Suprapubic skin (tissue), 4 donors: Measurements from ENCODE around the gene FLYWCH1. TPM values are rescaled to one million over a fixed set of nuclear protein-coding genes. Genes with fewer than 3 reads are reported as not detected.

Experiments used
- DNase-seq, 2 donors: peaks; one replicate each; pipeline ENCODE4 v3.0.0-alpha.2; 2019; ENCODE audit warnings: low spot score in 2 of 2
- H3K27ac ChIP-seq: fragments of 200-600 bp; sonication (generic); one replicate; pipeline ENCODE4 v1.5.1; 2019
- H3K27me3 ChIP-seq: fragments of 200-600 bp; sonication (generic); one replicate; pipeline ENCODE4 v1.5.1; 2019
- H3K36me3 ChIP-seq: fragments of 200-600 bp; sonication (generic); one replicate; pipeline ENCODE4 v1.5.1; 2019
- H3K4me1 ChIP-seq: fragments of 200-600 bp; sonication (generic); one replicate; pipeline ENCODE4 v1.5.1; 2019
- H3K4me3 ChIP-seq: fragments of 200-600 bp; sonication (generic); one replicate; pipeline ENCODE4 v1.5.1; 2019; ENCODE audit warnings: mild to moderate bottlenecking
- H3K9me3 ChIP-seq: fragments of 200-600 bp; sonication (generic); one replicate; pipeline ENCODE4 v1.5.1; 2019
- CTCF ChIP-seq, 2 donors: fragments of 200-600 bp in 1 of 2; fragments of 450-650 bp in 1 of 2; sonication (generic) in 1 of 2; IDR thresholded peaks; one replicate each; pipeline ENCODE4 v1.5.1; 2016 to 2019; ENCODE audit warnings: antibody characterized with exemption in 2 of 2, mild to moderate bottlenecking in 1 of 2, moderate library complexity in 1 of 2
- EP300 ChIP-seq: sonication (generic); formaldehyde crosslinking; IDR thresholded peaks from one replicate; pipeline ENCODE4 v1.6.1; 2017; ENCODE audit warnings: antibody characterized with exemption
- POLR2A ChIP-seq, 2 donors: fragments of 450-650 bp; IDR thresholded peaks; one replicate each; pipeline ENCODE4 v1.6.1; 2017; ENCODE audit warnings: antibody characterized with exemption in 2 of 2, mild to moderate bottlenecking in 2 of 2, moderate library complexity in 2 of 2
- POLR2AphosphoS5 ChIP-seq, 3 donors: sonication (generic); formaldehyde crosslinking; IDR thresholded peaks; one replicate each; pipeline ENCODE4 v1.6.1; 2017; ENCODE audit warnings: antibody characterized with exemption in 3 of 3
- WGBS: methylation state at CpG from one replicate; pipeline ENCODE4 v1.1.5; 2018; 5-methylcytosine and 5-hydroxymethylcytosine counted together
- total RNA-seq, 4 donors: library from RNA; depleted of rRNA; stranded (reverse); fragments of >200 nt; gene quantifications; one replicate each; pipeline ENCODE4 v1.1.0, GENCODE V29; 2016

Gene FLYWCH1
- total RNA-seq, 4 donors from 2014 or later: 32.7 to 81.8 (median 52.1) TPM

- no peaks in the 10 kb centered on the region for H3K9me3 ChIP-seq
- H3K36me3 ChIP-seq: no peaks in the 10 kb centered on the region
- no peak overlapping the region for H3K4me3 ChIP-seq
- WGBS: 83% methylated on average over 6 of the region's 6 CpGs
- H3K27me3 ChIP-seq: no peaks in the 10 kb centered on the region
- H3K27ac ChIP-seq: no peak overlapping the region
- peaks cover 24% of the 10 kb centered on the region for H3K4me1 ChIP-seq
- TF ChIP-seq POLR2A (IDR thresholded peaks at IDR 0.05) (no peak), CTCF (IDR thresholded peaks at IDR 0.05) (no peak), EP300 (no peak), POLR2AphosphoS5 (IDR thresholded peaks at IDR 0.05) (no peak)
- no peak for DNase-seq
Measured at GRCh38 chr16:2871926-2872325, 39.8 kb upstream of the FLYWCH1 start.

GRCh38 chr16:2874032-2874911 lies 37.5 kb upstream of the FLYWCH1 start:
- WGBS: 56% methylated on average over 21 of the region's 21 CpGs
- no peaks in the 10 kb centered on the region for H3K36me3 ChIP-seq
- TF ChIP-seq CTCF (IDR thresholded peaks at IDR 0.05) (no peak), POLR2A (IDR thresholded peaks at IDR 0.05) (no peak), EP300 (no peak), POLR2AphosphoS5 (IDR thresholded peaks at IDR 0.05) (no peak)
- H3K4me1 ChIP-seq: peaks cover 8% of the 10 kb centered on the region
- H3K4me3 ChIP-seq: no peak overlapping the region
- H3K27ac ChIP-seq: no peak overlapping the region
- no peaks in the 10 kb centered on the region for H3K27me3 ChIP-seq
- DNase-seq: no peak
- H3K9me3 ChIP-seq: no peaks in the 10 kb centered on the region

GRCh38 chr16:2874912-2875362 lies 36.8 kb upstream of the FLYWCH1 start:
- peak; percentile 94 to 97 for TF ChIP-seq CTCF (IDR thresholded peaks at IDR 0.05)
- no peak for TF ChIP-seq POLR2A (IDR thresholded peaks at IDR 0.05)
- TF ChIP-seq POLR2AphosphoS5 (IDR thresholded peaks at IDR 0.05): no peak
- H3K27me3 ChIP-seq: no peaks in the 10 kb centered on the region
- H3K4me3 ChIP-seq: no peak overlapping the region
- H3K27ac ChIP-seq: no peak overlapping the region
- H3K36me3 ChIP-seq: no peaks in the 10 kb centered on the region
- 15% methylated on average over 25 of the region's 25 CpGs for whole genome bisulfite sequencing
- H3K9me3 ChIP-seq: no peaks in the 10 kb centered on the region
- peak; percentile 79 to 87 for DNase-seq
- peaks cover 8% of the 10 kb centered on the region for H3K4me1 ChIP-seq

- no peak overlapping the region for H3K4me3 ChIP-seq
- DNase-seq: no peak
- TF ChIP-seq POLR2A (IDR thresholded peaks at IDR 0.05) (no peak), POLR2AphosphoS5 (IDR thresholded peaks at IDR 0.05) (no peak), EP300 (no peak), CTCF (IDR thresholded peaks at IDR 0.05) (no peak)
- H3K9me3 ChIP-seq: no peaks in the 10 kb centered on the region
- H3K4me1 ChIP-seq: peaks cover 16% of the 10 kb centered on the region
- H3K27me3 ChIP-seq: no peaks in the 10 kb centered on the region
- H3K36me3 ChIP-seq: no peaks in the 10 kb centered on the region
- WGBS: 87% methylated on average over 6 of the region's 6 CpGs
- no peak overlapping the region for H3K27ac ChIP-seq
Measured at GRCh38 chr16:2879854-2880508, 31.8 kb upstream of the FLYWCH1 start.
